HEK293 (cell line): ENCODE measurements around the gene TLE4.

Experiments used
- CTCF ChIA-PET: fragments of 350-600 bp; formaldehyde crosslinking; extraction: SDS; loops from one replicate; lab custom pipeline; 2021; ENCODE audit warnings: antibody characterized with exemption; lab: Yijun Ruan, JAX
- POLR2A ChIA-PET: fragments of 300-600 bp; formaldehyde crosslinking; extraction: SDS; loops from one replicate; lab custom pipeline; 2020; ENCODE audit warnings: antibody characterized with exemption, inconsistent platforms; lab: Yijun Ruan, JAX
- H3K27ac ChIP-seq: fragments of 200-500 bp; sonication (Bioruptor generic); 2 replicates; pipeline ENCODE4 v1.5.1; 2014; ENCODE audit warnings: low read depth, low read length, control low read depth, inconsistent platforms; ENCODE audit errors: extremely low read depth
- H3K36me3 ChIP-seq, 2 experiments: fragments of 200-500 bp in 1 of 2; sonication (Bioruptor generic) in 1 of 2; 1 replicate in 1 of 2; 2 replicates in 1 of 2; pipeline ENCODE4 v1.5.1; 2014 to 2017; ENCODE audit warnings: inconsistent platforms in 2 of 2, low read length in 2 of 2; ENCODE audit not compliant: control insufficient read depth in 2 of 2, insufficient read depth in 1 of 2
- H3K4me1 ChIP-seq: fragments of 200-500 bp; sonication (Bioruptor generic); 2 replicates; pipeline ENCODE4 v1.5.1; 2014; ENCODE audit warnings: mild to moderate bottlenecking, low read length, inconsistent platforms; ENCODE audit not compliant: control insufficient read depth, insufficient read depth
- H3K4me3 ChIP-seq: 2 replicates; pipeline ENCODE4 v1.5.1; 2011; ENCODE audit warnings: low read depth, mild to moderate bottlenecking, control low read depth, low read length, moderate library complexity
- H3K9me3 ChIP-seq: fragments of 200-500 bp; sonication (Bioruptor generic); 2 replicates; pipeline ENCODE4 v1.5.1; 2014; ENCODE audit warnings: low read depth, low read length, inconsistent platforms; ENCODE audit not compliant: control insufficient read depth, insufficient read depth
- GFI1B ChIP-seq: fragments of 450-650 bp; formaldehyde crosslinking; IDR thresholded peaks from 2 replicates; pipeline ENCODE4 v1.5.1; 2016; ENCODE audit warnings: missing biosample characterization, missing genetic modification characterization
- GLI2 ChIP-seq: fragments of 450-650 bp; formaldehyde crosslinking; IDR thresholded peaks from 2 replicates; pipeline ENCODE4; 2017; ENCODE audit warnings: missing biosample characterization, missing genetic modification characterization, low read depth, borderline replicate concordance
- GLIS1 ChIP-seq: fragments of 450-650 bp; formaldehyde crosslinking; IDR thresholded peaks from 2 replicates; pipeline ENCODE4 v1.5.1; 2016; ENCODE audit warnings: missing biosample characterization, missing genetic modification characterization
- TCF7L2 ChIP-seq: IDR thresholded peaks from 2 replicates; pipeline ENCODE4 v1.6.1; 2011; ENCODE audit warnings: low read depth, mild to moderate bottlenecking, inconsistent platforms, low read length, moderate library complexity, borderline replicate concordance
- TRIM28 ChIP-seq: IDR thresholded peaks from 2 replicates; pipeline ENCODE4 v1.6.1; 2011; ENCODE audit warnings: low read length, control low read depth, borderline replicate concordance
- ZBTB8A ChIP-seq: fragments of 450-650 bp; formaldehyde crosslinking; IDR thresholded peaks from 2 replicates; pipeline ENCODE4 v1.5.1; 2016; ENCODE audit warnings: missing biosample characterization, missing genetic modification characterization
- ZNF148 ChIP-seq: fragments of 450-650 bp; formaldehyde crosslinking; IDR thresholded peaks from 2 replicates; pipeline ENCODE4 v1.5.0; 2017; ENCODE audit warnings: missing biosample characterization, missing genetic modification characterization, borderline replicate concordance
- ZNF501 ChIP-seq: fragments of 450-650 bp; formaldehyde crosslinking; IDR thresholded peaks from 2 replicates; pipeline ENCODE4 v1.5.1; 2016; ENCODE audit warnings: missing biosample characterization, missing genetic modification characterization
- ZNF571 ChIP-seq: fragments of 450-650 bp; formaldehyde crosslinking; IDR thresholded peaks from 2 replicates; pipeline ENCODE4 v1.5.0; 2017; ENCODE audit warnings: missing biosample characterization, missing genetic modification characterization
- ZNF585B ChIP-seq: fragments of 450-650 bp; formaldehyde crosslinking; IDR thresholded peaks from 2 replicates; pipeline ENCODE4 v1.5.1; 2016; ENCODE audit warnings: missing biosample characterization, missing genetic modification characterization
- ZNF677 ChIP-seq: fragments of 450-650 bp; IDR thresholded peaks from 2 replicates; pipeline ENCODE4 v1.5.0; 2018; ENCODE audit warnings: missing biosample characterization, mild to moderate bottlenecking, missing genetic modification characterization, moderate library complexity
- TF ChIP-seq, protein P1 (sequence below): fragments of 450-650 bp; formaldehyde crosslinking; IDR thresholded peaks from 2 replicates; pipeline ENCODE4 v1.5.1; 2016; ENCODE audit warnings: missing biosample characterization, missing genetic modification characterization, borderline replicate concordance
- TF ChIP-seq, protein P2 (sequence below): IDR thresholded peaks from 2 replicates; pipeline ENCODE4 v1.6.1; 2011; ENCODE audit warnings: mild to moderate bottlenecking, low read depth, low read length, borderline replicate concordance

TLE4 gene

GRCh38 chr9:79766091-79766490, 194.3 kb downstream of the TLE4 start (continued):
- TF ChIP-seq ZNF501 (tag by site-specific recombination), result no peak
- no peak for TF ChIP-seq ZNF677 (tag by site-specific recombination)
- no peak for TF ChIP-seq ZNF585B (tag by site-specific recombination)

DNA sequence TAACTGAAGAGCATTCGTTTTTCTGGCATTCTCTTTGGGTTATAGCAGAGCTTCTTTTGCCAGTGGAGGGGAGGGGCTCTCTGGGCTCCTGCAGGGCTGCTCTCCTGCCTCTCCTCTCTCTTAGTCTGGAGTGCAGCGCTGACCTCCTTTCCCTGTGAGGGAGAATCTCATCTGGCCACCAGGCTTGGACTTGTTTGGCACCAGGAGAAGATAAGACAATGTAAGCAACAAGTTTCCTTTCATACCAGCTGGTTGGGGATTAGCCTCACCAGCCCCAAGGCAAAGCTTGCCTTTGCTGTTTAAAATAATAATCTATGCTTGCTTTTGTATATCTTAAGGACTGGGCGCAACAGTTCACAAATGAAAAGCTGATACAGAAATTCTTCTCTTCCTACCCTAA, 196.4 kb downstream of the TLE4 start:
- TF ChIP-seq TCF7L2 (peak; percentile 93; the same call in 1 of the 2 replicates), ZNF148 (tag by site-specific recombination) (no peak), TRIM28 (peak; percentile 99), GLI2 (tag by site-specific recombination) (no peak)
- TF ChIP-seq, all 188 proteins: peak for 2
- Histone ChIP-seq H3K27ac (no peak overlapping the region), H3K4me1 (no peaks in the 10 kb centered on the region), H3K9me3 (no peaks in the 10 kb centered on the region), H3K4me3 (no peak overlapping the region), H3K36me3 (no peaks in the 10 kb centered on the region)
- ChIA-PET CTCF (interaction anchor here (0.6 to 1.1 kb wide), 3 partner anchors 9 to 245 kb away, joined by 3 to 4 read pairs (median 3); no protein-coding TSS in a partner anchor), POLR2A (no interaction called here)

GRCh38 chr9:79769476-79770275, 197.9 kb downstream of the TLE4 start:
- peak; percentile 68; the same call in 1 of the 2 replicates for TF ChIP-seq TRIM28
- TF ChIP-seq ZNF571 (tag by site-specific recombination), result no peak
- peak; percentile 44; the same call in 1 of the 2 replicates for TF ChIP-seq GLIS1 (tag by site-specific recombination)
- TF ChIP-seq, protein P1, sequence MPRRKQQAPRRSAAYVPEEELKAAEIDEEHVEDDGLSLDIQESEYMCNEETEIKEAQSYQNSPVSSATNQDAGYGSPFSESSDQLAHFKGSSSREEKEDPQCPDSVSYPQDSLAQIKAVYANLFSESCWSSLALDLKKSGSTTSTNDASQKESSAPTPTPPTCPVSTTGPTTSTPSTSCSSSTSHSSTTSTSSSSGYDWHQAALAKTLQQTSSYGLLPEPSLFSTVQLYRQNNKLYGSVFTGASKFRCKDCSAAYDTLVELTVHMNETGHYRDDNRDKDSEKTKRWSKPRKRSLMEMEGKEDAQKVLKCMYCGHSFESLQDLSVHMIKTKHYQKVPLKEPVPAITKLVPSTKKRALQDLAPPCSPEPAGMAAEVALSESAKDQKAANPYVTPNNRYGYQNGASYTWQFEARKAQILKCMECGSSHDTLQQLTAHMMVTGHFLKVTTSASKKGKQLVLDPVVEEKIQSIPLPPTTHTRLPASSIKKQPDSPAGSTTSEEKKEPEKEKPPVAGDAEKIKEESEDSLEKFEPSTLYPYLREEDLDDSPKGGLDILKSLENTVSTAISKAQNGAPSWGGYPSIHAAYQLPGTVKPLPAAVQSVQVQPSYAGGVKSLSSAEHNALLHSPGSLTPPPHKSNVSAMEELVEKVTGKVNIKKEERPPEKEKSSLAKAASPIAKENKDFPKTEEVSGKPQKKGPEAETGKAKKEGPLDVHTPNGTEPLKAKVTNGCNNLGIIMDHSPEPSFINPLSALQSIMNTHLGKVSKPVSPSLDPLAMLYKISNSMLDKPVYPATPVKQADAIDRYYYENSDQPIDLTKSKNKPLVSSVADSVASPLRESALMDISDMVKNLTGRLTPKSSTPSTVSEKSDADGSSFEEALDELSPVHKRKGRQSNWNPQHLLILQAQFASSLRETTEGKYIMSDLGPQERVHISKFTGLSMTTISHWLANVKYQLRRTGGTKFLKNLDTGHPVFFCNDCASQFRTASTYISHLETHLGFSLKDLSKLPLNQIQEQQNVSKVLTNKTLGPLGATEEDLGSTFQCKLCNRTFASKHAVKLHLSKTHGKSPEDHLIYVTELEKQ, result no peak
- no peak for TF ChIP-seq GFI1B
- POLR2A ChIA-PET, result no interaction called here
- Histone ChIP-seq H3K4me1 (no peaks in the 10 kb centered on the region), H3K27ac (no peak overlapping the region), H3K36me3 (no peaks in the 10 kb centered on the region), H3K4me3 (no peak overlapping the region), H3K9me3 (no peaks in the 10 kb centered on the region)
- CTCF ChIA-PET, result interaction anchor here (0.6 to 0.9 kb wide), 3 partner anchors 12 to 206 kb away, joined by 3 to 6 read pairs (median 3); no protein-coding TSS in a partner anchor

GRCh38 chr9:79774356-79774755, 202.6 kb downstream of the TLE4 start:
- Histone ChIP-seq H3K27ac (no peak overlapping the region), H3K4me1 (no peaks in the 10 kb centered on the region), H3K4me3 (no peak overlapping the region), H3K36me3 (no peaks in the 10 kb centered on the region), H3K9me3 (no peaks in the 10 kb centered on the region)
- POLR2A ChIA-PET, result no interaction called here
- TF ChIP-seq, protein P2, sequence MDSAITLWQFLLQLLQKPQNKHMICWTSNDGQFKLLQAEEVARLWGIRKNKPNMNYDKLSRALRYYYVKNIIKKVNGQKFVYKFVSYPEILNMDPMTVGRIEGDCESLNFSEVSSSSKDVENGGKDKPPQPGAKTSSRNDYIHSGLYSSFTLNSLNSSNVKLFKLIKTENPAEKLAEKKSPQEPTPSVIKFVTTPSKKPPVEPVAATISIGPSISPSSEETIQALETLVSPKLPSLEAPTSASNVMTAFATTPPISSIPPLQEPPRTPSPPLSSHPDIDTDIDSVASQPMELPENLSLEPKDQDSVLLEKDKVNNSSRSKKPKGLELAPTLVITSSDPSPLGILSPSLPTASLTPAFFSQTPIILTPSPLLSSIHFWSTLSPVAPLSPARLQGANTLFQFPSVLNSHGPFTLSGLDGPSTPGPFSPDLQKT, result 0 out of 2 replicates have a peak, but pooled peaks have one; percentile 23
- no peak for TF ChIP-seq ZBTB8A (tag by site-specific recombination)
- CTCF ChIA-PET, result no interaction called here
